DND-41 (cell line): ENCODE measurements around the gene PCDH1.

ENCODE experiments used
- ATAC-seq: fragments of 200-7000 bp; cut with Tn5 transposase; 3 replicates; pipeline ENCODE4 v1.9.1; 2021; ENCODE audit warnings: low read depth; ENCODE audit not compliant: insufficient read depth
- DNase-seq: peaks from one replicate; pipeline ENCODE4 v3.0.0-alpha.2; 2020
- H2AFZ ChIP-seq: 2 replicates; pipeline ENCODE4 v1.6.0; 2012; ENCODE audit warnings: low read depth, low read length
- H3K27ac ChIP-seq: 2 replicates; pipeline ENCODE4 v1.5.1; 2012; ENCODE audit warnings: low read length, inconsistent platforms
- H3K27me3 ChIP-seq: fragments of 200-600 bp; sonication (generic); 2 replicates; pipeline ENCODE4 v1.6.0; 2012; ENCODE audit warnings: low read length, mild to moderate bottlenecking, inconsistent platforms; ENCODE audit not compliant: insufficient read depth, poor library complexity
- H3K36me3 ChIP-seq: 2 replicates; pipeline ENCODE4 v1.5.1; 2012; ENCODE audit warnings: low read length, inconsistent platforms; ENCODE audit not compliant: insufficient read depth
- H3K4me1 ChIP-seq: 2 replicates; pipeline ENCODE4 v1.5.1; 2012; ENCODE audit warnings: mild to moderate bottlenecking, low read length; ENCODE audit not compliant: insufficient read depth
- H3K4me2 ChIP-seq: 2 replicates; pipeline ENCODE4 v1.6.0; 2012; ENCODE audit warnings: mild to moderate bottlenecking, moderate library complexity, low read length, inconsistent platforms; ENCODE audit not compliant: insufficient read depth
- H3K4me3 ChIP-seq, 2 experiments: fragments of 200-600 bp in 1 of 2; shearing (Covaris generic) in 1 of 2; 2 replicates each; pipeline ENCODE4 v1.5.1; 2012 to 2016; ENCODE audit warnings: inconsistent platforms in 2 of 2, low read length in 2 of 2, mild to moderate bottlenecking in 2 of 2, low read depth in 1 of 2, moderate library complexity in 1 of 2
- H3K79me2 ChIP-seq: 2 replicates; pipeline ENCODE4 v1.6.0; 2012; ENCODE audit warnings: low read length, inconsistent platforms; ENCODE audit not compliant: insufficient read depth
- H3K9ac ChIP-seq: 2 replicates; pipeline ENCODE4 v1.6.0; 2012; ENCODE audit warnings: low read depth, mild to moderate bottlenecking, inconsistent platforms, low read length, moderate library complexity
- H3K9me3 ChIP-seq: 2 replicates; pipeline ENCODE4 v1.5.1; 2012; ENCODE audit warnings: low read length, moderate library complexity, mild to moderate bottlenecking, inconsistent platforms; ENCODE audit not compliant: insufficient read depth, severe bottlenecking
- H4K20me1 ChIP-seq: 2 replicates; pipeline ENCODE4 v1.6.0; 2012; ENCODE audit warnings: low read length; ENCODE audit not compliant: insufficient read depth
- EZH2 ChIP-seq: IDR thresholded peaks from 3 replicates; pipeline ENCODE4 v1.6.1; 2012; ENCODE audit warnings: borderline replicate concordance, low read depth, mild to moderate bottlenecking, moderate library complexity, low read length, inconsistent platforms; ENCODE audit not compliant: severe bottlenecking
- TF ChIP-seq, protein P1 (sequence below): IDR thresholded peaks from 2 replicates; pipeline ENCODE4 v1.5.1; 2012; ENCODE audit warnings: borderline replicate concordance, low read length, moderate library complexity, mild to moderate bottlenecking; ENCODE audit not compliant: poor library complexity, severe bottlenecking; ENCODE audit errors: extremely low read depth

Gene PCDH1

DNA sequence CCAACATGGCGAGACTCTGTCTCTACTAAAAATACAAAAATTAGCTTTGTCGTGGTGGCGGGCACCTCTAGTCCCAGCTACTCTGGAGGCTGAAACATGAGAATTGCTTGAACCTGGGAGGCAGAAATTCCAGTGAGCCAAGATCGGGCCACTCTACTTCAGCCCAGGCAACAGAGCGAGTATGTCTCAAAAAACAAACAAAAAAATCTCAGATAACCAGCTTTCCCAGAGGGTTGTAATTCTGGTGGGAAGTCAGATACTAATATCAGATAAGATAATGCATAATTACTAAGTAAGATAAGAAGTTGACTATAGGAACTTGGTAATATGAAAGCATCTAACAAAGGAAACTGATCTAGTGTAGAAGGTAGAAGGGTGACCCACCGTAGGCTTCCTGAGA lies 60.6 kb downstream of the PCDH1 start:
- H3K27me3 ChIP-seq, result peaks cover 4% of the 10 kb centered on the region
- no peaks in the 10 kb centered on the region for H3K36me3 ChIP-seq
- H2AFZ ChIP-seq, result no peak overlapping the region
- H3K9me3 ChIP-seq, result no peaks in the 10 kb centered on the region
- no peak overlapping the region for H3K4me2 ChIP-seq
- TF ChIP-seq EZH2, result no peak
- TF ChIP-seq, protein P1, sequence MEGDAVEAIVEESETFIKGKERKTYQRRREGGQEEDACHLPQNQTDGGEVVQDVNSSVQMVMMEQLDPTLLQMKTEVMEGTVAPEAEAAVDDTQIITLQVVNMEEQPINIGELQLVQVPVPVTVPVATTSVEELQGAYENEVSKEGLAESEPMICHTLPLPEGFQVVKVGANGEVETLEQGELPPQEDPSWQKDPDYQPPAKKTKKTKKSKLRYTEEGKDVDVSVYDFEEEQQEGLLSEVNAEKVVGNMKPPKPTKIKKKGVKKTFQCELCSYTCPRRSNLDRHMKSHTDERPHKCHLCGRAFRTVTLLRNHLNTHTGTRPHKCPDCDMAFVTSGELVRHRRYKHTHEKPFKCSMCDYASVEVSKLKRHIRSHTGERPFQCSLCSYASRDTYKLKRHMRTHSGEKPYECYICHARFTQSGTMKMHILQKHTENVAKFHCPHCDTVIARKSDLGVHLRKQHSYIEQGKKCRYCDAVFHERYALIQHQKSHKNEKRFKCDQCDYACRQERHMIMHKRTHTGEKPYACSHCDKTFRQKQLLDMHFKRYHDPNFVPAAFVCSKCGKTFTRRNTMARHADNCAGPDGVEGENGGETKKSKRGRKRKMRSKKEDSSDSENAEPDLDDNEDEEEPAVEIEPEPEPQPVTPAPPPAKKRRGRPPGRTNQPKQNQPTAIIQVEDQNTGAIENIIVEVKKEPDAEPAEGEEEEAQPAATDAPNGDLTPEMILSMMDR, result no peak
- no peak overlapping the region for H3K27ac ChIP-seq
- no peaks in the 10 kb centered on the region for H3K4me1 ChIP-seq
- DNase-seq (no peak), ATAC-seq (no peak)
- no peaks in the 10 kb centered on the region for H4K20me1 ChIP-seq
- no peaks in the 10 kb centered on the region for H3K79me2 ChIP-seq
- no peak overlapping the region for H3K4me3 ChIP-seq
- no peak overlapping the region for H3K9ac ChIP-seq

DNA sequence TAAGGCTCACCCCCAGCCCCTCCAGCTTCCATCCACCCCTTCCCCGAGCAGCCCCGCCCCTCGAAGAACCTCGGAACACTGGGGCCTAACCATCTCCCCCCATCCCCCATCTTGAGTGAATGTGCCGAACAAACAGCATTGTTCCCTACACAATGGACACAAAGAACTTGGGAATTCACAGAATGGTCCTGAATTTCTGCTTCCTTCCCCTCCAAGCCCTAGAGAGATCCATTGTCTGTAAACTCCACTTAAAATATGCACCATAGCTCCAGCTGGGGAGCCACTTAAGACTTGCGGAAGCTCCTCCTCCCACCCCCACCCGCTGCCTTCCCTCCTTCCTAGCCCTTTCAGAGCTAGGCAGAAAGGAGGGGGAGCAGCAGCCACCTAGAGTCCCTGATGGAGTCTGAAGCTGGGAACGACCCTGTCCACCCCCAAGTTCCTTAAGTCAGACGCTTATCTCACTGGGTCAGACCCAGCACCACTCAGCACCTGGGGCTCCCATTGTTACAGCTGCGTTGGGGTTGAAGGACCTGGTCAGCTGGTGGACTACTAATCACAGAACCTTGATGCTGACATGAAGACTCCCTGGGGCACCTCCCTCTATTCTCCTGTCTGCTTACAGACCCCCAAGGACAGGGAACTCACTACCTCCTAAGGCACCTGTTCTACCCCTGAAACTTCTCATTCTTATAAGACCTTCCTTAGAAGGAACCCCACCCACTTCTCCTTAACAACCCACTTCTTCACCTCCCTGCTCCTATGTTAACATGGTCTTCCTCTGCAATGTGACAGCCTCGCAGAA lies 61.4 kb downstream of the PCDH1 start:
- no peak for TF ChIP-seq EZH2
- TF ChIP-seq, protein P1, result no peak
- H3K4me2 ChIP-seq, result no peak overlapping the region
- no peaks in the 10 kb centered on the region for H3K9me3 ChIP-seq
- no peaks in the 10 kb centered on the region for H3K4me1 ChIP-seq
- H3K27me3 ChIP-seq, result peaks cover 4% of the 10 kb centered on the region
- no peaks in the 10 kb centered on the region for H3K36me3 ChIP-seq
- no peak overlapping the region for H2AFZ ChIP-seq
- ATAC-seq (no peak), DNase-seq (no peak)
- H3K27ac ChIP-seq, result no peak overlapping the region
- no peaks in the 10 kb centered on the region for H4K20me1 ChIP-seq
- H3K4me3 ChIP-seq, result no peak overlapping the region
- no peak overlapping the region for H3K9ac ChIP-seq
- no peaks in the 10 kb centered on the region for H3K79me2 ChIP-seq

DNA sequence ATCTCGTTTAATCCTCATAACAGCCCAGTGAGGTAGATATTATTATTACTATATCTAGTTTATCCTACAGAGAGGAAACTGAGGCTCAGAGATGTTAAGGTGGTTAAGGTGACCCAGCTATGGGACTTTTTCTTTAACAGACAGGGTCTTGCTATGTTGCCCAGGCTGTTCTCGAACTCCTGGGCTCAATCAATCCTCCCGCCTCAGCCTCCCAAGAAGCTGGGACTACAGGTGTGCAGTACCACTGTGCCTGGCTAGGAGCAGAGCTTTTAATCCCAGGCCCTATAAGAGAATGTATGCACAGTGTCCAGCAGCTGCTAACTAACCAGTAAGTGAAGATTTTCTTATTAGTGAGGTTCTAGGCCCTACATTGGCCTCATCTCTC lies 62.4 kb downstream of the PCDH1 start:
- no peaks in the 10 kb centered on the region for H3K9me3 ChIP-seq
- no peak overlapping the region for H3K4me3 ChIP-seq
- H3K4me1 ChIP-seq, result no peaks in the 10 kb centered on the region
- ATAC-seq (no peak), DNase-seq (no peak)
- no peaks in the 10 kb centered on the region for H3K36me3 ChIP-seq
- H3K27me3 ChIP-seq, result peaks cover 4% of the 10 kb centered on the region
- H3K27ac ChIP-seq, result no peak overlapping the region
- H2AFZ ChIP-seq, result no peak overlapping the region
- no peak for TF ChIP-seq EZH2
- TF ChIP-seq, protein P1, result no peak
- no peak overlapping the region for H3K4me2 ChIP-seq
- no peaks in the 10 kb centered on the region for H4K20me1 ChIP-seq
- no peaks in the 10 kb centered on the region for H3K79me2 ChIP-seq
- no peak overlapping the region for H3K9ac ChIP-seq
